SH-SY5Y (cell line): ENCODE results near the gene LCORL.

Experiments used
- GATA2 ChIP-seq: IDR thresholded peaks from 2 replicates; pipeline ENCODE4 v1.6.1; 2011; ENCODE audit warnings: mild to moderate bottlenecking, low read depth, low read length
- GATA3 ChIP-seq: IDR thresholded peaks from 2 replicates; pipeline ENCODE4 v1.6.1; 2011; ENCODE audit warnings: low read depth, mild to moderate bottlenecking, low read length, moderate library complexity

- TF ChIP-seq GATA2 (no peak), GATA3 (no peak)
Measured at GRCh38 chr4:17869327-17869726, 152.2 kb downstream of the LCORL start.
